GM23338 (cell line): ENCODE data around the gene ZFP62. TPM values are rescaled to one million over a fixed set of nuclear protein-coding genes. Genes with fewer than 3 reads are reported as not detected.
A peak's percentile ranks its signal among the peaks of the same experiment; 100 is the strongest.

Experiments
- ATAC-seq: fragments of 200-7000 bp; cut with Tn5 transposase; 3 replicates; pipeline ENCODE4 v1.9.1; 2020
- DNase-seq: peaks from one replicate; pipeline ENCODE4 v3.0.0-alpha.2; 2015; ENCODE audit warnings: low spot score
- H2AFZ ChIP-seq: fragments of 200-600 bp; sonication (generic); 2 replicates; pipeline ENCODE4 v1.8.0; 2016; ENCODE audit warnings: antibody characterized with exemption, mild to moderate bottlenecking, moderate library complexity
- H3F3A ChIP-seq: fragments of 200-600 bp; sonication (generic); replicated peaks from 2 replicates; pipeline ENCODE4 v1.8.0; 2017; ENCODE audit warnings: antibody characterized with exemption, mixed run types, low read depth
- H3K27ac ChIP-seq: fragments of 200-600 bp; sonication (generic); 2 replicates; pipeline ENCODE4 v1.6.1; 2016; ENCODE audit warnings: low read depth
- H3K27me3 ChIP-seq: fragments of 200-600 bp; sonication (generic); 2 replicates; pipeline ENCODE4 v1.8.0; 2016; ENCODE audit warnings: mild to moderate bottlenecking, mixed run types, moderate library complexity; ENCODE audit not compliant: insufficient read depth
- H3K36me3 ChIP-seq: fragments of 200-600 bp; sonication (generic); 2 replicates; pipeline ENCODE4 v1.8.0; 2016; ENCODE audit warnings: mild to moderate bottlenecking; ENCODE audit not compliant: insufficient read depth
- H3K4me1 ChIP-seq: fragments of 200-600 bp; sonication (generic); 2 replicates; pipeline ENCODE4 v1.8.0; 2016; ENCODE audit warnings: mild to moderate bottlenecking, moderate library complexity; ENCODE audit not compliant: insufficient read depth
- H3K4me2 ChIP-seq: fragments of 200-600 bp; sonication (generic); 2 replicates; pipeline ENCODE4 v1.7.1; 2017; ENCODE audit warnings: mixed run types
- H3K4me3 ChIP-seq: fragments of 200-600 bp; sonication (generic); 2 replicates; pipeline ENCODE4 v1.6.1; 2016; ENCODE audit warnings: mixed run types
- H3K79me2 ChIP-seq: fragments of 200-600 bp; sonication (generic); replicated peaks from 2 replicates; pipeline ENCODE4 v1.8.0; 2017; ENCODE audit warnings: mild to moderate bottlenecking; ENCODE audit not compliant: insufficient read depth
- H3K9me2 ChIP-seq: fragments of 200-600 bp; sonication (generic); 2 replicates; pipeline ENCODE4 v1.8.0; 2017; ENCODE audit not compliant: insufficient read depth
- H4K20me1 ChIP-seq: fragments of 200-600 bp; sonication (generic); replicated peaks from 2 replicates; pipeline ENCODE4 v1.8.0; 2017; ENCODE audit warnings: mild to moderate bottlenecking; ENCODE audit not compliant: insufficient read depth
- H3K27ac Mint-ChIP-seq: 2 replicates; pipeline ENCODE4 v1.8.0; 2020; ENCODE audit warnings: inconsistent platforms, mild to moderate bottlenecking, moderate library complexity, mixed read lengths
- H3K27me3 Mint-ChIP-seq: 3 replicates; pipeline ENCODE4 v1.8.0; 2022; ENCODE audit warnings: low read depth, mild to moderate bottlenecking, moderate library complexity, mixed read lengths, inconsistent platforms; ENCODE audit not compliant: insufficient read depth, poor library complexity
- H3K36me3 Mint-ChIP-seq: 3 replicates; pipeline ENCODE4 v1.8.0; 2021; ENCODE audit warnings: low read depth, mild to moderate bottlenecking, inconsistent platforms, moderate library complexity, mixed read lengths
- H3K4me1 Mint-ChIP-seq: 3 replicates; pipeline ENCODE4 v1.8.0; 2020; ENCODE audit warnings: mild to moderate bottlenecking, inconsistent platforms, mixed read lengths
- H3K4me3 Mint-ChIP-seq: 3 replicates; pipeline ENCODE4 v1.8.0; 2021; ENCODE audit warnings: moderate library complexity, mild to moderate bottlenecking, inconsistent platforms, mixed read lengths
- H3K9me3 Mint-ChIP-seq: 3 replicates; pipeline ENCODE4 v1.8.0; 2020; ENCODE audit warnings: moderate library complexity, mild to moderate bottlenecking, inconsistent platforms, mixed read lengths
- CREB1 ChIP-seq: fragments of 250-450 bp; sonication (Bioruptor Pico); IDR thresholded peaks from 2 replicates; pipeline ENCODE4 v1.5.0; 2020; ENCODE audit warnings: low read depth, mild to moderate bottlenecking, moderate library complexity
- EZH2 ChIP-seq: fragments of 200-600 bp; sonication (generic); IDR thresholded peaks from one replicate; pipeline ENCODE4 v1.8.0; 2017; ENCODE audit warnings: antibody characterized with exemption, mild to moderate bottlenecking, low read depth; ENCODE audit not compliant: unreplicated experiment
- EZH2phosphoT487 ChIP-seq: fragments of 200-600 bp; sonication (generic); IDR thresholded peaks from one replicate; pipeline ENCODE4 v1.8.1; 2018; ENCODE audit warnings: antibody characterized with exemption; ENCODE audit not compliant: unreplicated experiment
- JUNB ChIP-seq: IDR thresholded peaks from one replicate; pipeline ENCODE4 v1.6.1; 2016; ENCODE audit warnings: antibody characterized with exemption; ENCODE audit not compliant: unreplicated experiment
- POLR2AphosphoS5 ChIP-seq: IDR thresholded peaks from 2 replicates; pipeline ENCODE4 v1.6.1; 2016; ENCODE audit warnings: antibody characterized with exemption, low read depth
- STAT1 ChIP-seq: IDR thresholded peaks from one replicate; pipeline ENCODE4 v1.6.1; 2016; ENCODE audit warnings: antibody characterized with exemption; ENCODE audit not compliant: unreplicated experiment
- ZNF114 ChIP-seq: fragments of 250-450 bp; sonication (Bioruptor Pico); IDR thresholded peaks from 2 replicates; pipeline ENCODE4 v1.5.0; 2020; ENCODE audit warnings: mild to moderate bottlenecking, moderate library complexity
- ZNF331 ChIP-seq: fragments of 250-450 bp; sonication (Bioruptor Pico); IDR thresholded peaks from 2 replicates; pipeline ENCODE4 v1.5.0; 2020; ENCODE audit warnings: low read depth, mild to moderate bottlenecking, moderate library complexity
- polyA plus RNA-seq: library from polyadenylated mRNA; unstranded; fragments of >200 nt; fragmentation: Nextera tagmentation; extraction: Ambion mirVana; gene quantifications from 2 replicates; pipeline ENCODE4 v1.2.1, GENCODE V29; 2016
- total RNA-seq: library from RNA; depleted of rRNA; stranded (reverse); fragments of >200 nt; shearing (Covaris generic); gene quantifications from 2 replicates; pipeline ENCODE4 v1.2.3, GENCODE V29; 2014
- TF ChIP-seq, protein P1 (sequence below): IDR thresholded peaks from one replicate; pipeline ENCODE4 v1.6.1; 2018; ENCODE audit warnings: antibody characterized with exemption; ENCODE audit not compliant: unreplicated experiment
- TF ChIP-seq, protein P2 (sequence below): IDR thresholded peaks from 2 replicates; pipeline ENCODE4 v1.6.1; 2016; ENCODE audit warnings: antibody characterized with exemption

ZFP62 gene
- total and polyA plus RNA-seq, 2 experiments from 2014 or later: 32.9 to 33.2 TPM

DNA sequence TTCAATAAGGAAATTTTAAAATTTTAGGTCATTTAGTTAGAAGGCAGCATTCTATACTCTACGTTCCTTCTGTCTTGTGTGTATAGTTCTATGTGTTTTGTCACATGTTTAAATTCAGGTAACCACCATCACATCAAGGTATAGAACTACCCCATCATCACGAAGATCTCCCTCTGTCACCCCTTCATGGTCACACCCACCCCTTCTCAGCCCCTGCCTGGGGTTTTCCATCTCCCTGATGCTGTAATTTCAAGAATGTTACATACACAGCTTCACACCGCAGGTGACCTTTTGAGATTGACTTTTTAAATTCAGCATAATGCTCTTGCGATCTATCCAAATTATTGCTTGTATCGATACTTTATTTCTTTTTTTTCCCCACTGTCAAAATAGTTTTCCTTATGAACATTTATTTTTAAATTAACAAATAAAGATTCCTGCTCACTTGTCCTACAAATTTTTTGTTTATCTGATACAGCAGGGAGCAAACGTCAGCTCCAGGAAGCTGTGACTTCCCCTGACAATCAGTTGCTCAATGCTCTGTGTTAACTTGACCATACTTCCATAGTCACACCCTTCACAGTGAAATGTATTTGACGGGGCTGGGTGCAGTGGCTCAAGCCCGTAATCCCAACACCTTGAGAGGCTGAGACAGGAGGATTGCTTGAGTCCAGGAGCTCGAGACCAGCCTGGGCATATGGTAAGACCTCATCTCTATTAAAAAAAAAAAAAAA is 48.1 kb upstream of the ZFP62 start (continued):
- TF ChIP-seq STAT1: no peak
- no peak for TF ChIP-seq EZH2
- no peak for TF ChIP-seq EZH2phosphoT487
- TF ChIP-seq, protein P1, sequence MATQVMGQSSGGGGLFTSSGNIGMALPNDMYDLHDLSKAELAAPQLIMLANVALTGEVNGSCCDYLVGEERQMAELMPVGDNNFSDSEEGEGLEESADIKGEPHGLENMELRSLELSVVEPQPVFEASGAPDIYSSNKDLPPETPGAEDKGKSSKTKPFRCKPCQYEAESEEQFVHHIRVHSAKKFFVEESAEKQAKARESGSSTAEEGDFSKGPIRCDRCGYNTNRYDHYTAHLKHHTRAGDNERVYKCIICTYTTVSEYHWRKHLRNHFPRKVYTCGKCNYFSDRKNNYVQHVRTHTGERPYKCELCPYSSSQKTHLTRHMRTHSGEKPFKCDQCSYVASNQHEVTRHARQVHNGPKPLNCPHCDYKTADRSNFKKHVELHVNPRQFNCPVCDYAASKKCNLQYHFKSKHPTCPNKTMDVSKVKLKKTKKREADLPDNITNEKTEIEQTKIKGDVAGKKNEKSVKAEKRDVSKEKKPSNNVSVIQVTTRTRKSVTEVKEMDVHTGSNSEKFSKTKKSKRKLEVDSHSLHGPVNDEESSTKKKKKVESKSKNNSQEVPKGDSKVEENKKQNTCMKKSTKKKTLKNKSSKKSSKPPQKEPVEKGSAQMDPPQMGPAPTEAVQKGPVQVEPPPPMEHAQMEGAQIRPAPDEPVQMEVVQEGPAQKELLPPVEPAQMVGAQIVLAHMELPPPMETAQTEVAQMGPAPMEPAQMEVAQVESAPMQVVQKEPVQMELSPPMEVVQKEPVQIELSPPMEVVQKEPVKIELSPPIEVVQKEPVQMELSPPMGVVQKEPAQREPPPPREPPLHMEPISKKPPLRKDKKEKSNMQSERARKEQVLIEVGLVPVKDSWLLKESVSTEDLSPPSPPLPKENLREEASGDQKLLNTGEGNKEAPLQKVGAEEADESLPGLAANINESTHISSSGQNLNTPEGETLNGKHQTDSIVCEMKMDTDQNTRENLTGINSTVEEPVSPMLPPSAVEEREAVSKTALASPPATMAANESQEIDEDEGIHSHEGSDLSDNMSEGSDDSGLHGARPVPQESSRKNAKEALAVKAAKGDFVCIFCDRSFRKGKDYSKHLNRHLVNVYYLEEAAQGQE: no peak
- TF ChIP-seq, protein P2, sequence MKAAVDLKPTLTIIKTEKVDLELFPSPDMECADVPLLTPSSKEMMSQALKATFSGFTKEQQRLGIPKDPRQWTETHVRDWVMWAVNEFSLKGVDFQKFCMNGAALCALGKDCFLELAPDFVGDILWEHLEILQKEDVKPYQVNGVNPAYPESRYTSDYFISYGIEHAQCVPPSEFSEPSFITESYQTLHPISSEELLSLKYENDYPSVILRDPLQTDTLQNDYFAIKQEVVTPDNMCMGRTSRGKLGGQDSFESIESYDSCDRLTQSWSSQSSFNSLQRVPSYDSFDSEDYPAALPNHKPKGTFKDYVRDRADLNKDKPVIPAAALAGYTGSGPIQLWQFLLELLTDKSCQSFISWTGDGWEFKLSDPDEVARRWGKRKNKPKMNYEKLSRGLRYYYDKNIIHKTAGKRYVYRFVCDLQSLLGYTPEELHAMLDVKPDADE: no peak
- no peak for TF ChIP-seq CREB1 (CRISPR knock-in tag)
- TF ChIP-seq JUNB: no peak

DNA sequence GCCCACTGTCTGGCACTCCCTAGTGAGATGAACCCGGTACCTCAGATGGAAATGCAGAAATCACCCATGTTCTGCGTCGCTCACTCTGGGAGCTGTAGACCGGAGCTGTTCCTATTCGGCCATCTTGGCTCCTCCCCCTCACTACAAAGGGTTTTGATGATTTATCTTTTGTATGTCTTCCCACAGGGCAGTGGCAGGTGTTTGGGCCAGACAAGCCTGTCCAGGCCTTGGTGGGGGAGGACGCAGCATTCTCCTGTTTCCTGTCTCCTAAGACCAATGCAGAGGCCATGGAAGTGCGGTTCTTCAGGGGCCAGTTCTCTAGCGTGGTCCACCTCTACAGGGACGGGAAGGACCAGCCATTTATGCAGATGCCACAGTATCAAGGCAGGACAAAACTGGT is 47.3 kb upstream of the ZFP62 start:
- no peak overlapping the region for H3K27ac ChIP-seq
- ATAC-seq (no peak), DNase-seq (no peak)
- no peaks in the 10 kb centered on the region for H3K79me2 ChIP-seq
- no peaks in the 10 kb centered on the region for H4K20me1 ChIP-seq
- Mint-ChIP-seq H3K4me3 (no peak overlapping the region), H3K9me3 (peaks cover 13% of the 10 kb centered on the region), H3K4me1 (peaks cover 28% of the 10 kb centered on the region), H3K27ac (no peak overlapping the region), H3K36me3 (peaks cover 9% of the 10 kb centered on the region; the same call in 2 of the 3 replicates), H3K27me3 (no peaks in the 10 kb centered on the region)
- TF ChIP-seq ZNF114 (no peak), STAT1 (no peak), ZNF331 (CRISPR knock-in tag) (no peak), POLR2AphosphoS5 (no peak)
- H3K4me1 ChIP-seq: peaks cover 13% of the 10 kb centered on the region
- no peaks in the 10 kb centered on the region for H3F3A ChIP-seq
- peaks cover 12% of the 10 kb centered on the region for H3K9me2 ChIP-seq
- H3K4me3 ChIP-seq: no peak overlapping the region
- no peak overlapping the region for H3K4me2 ChIP-seq
- H2AFZ ChIP-seq: peak overlapping the region; percentile 81; the same call in 1 of the 2 replicates
- H3K27me3 ChIP-seq: no peaks in the 10 kb centered on the region
- H3K36me3 ChIP-seq: no peaks in the 10 kb centered on the region
